Kidney (tissue), 14 donors: ENCODE data around the gene TECRL. TPM values are rescaled to one million over a fixed set of nuclear protein-coding genes. Genes with fewer than 3 reads are reported as not detected.

ENCODE experiments used
- DNase-seq, 5 donors: peaks; one replicate each; pipeline ENCODE4 v3.0.0-alpha.2; 2013 to 2020
- FAIRE-seq: peaks from 2 replicates; lab custom pipeline; 2012; peaks lifted over from hg19 to GRCh38; lab: Jason Lieb, UNC
- H3K27ac ChIP-seq, 2 donors: one replicate each; pipeline ENCODE4 v1.7.0; 2013; ENCODE audit warnings: low read depth in 2 of 2, low read length in 2 of 2, inconsistent platforms in 1 of 2
- H3K27me3 ChIP-seq: one replicate; pipeline ENCODE4 v1.7.1; 2013; ENCODE audit warnings: low read length, inconsistent platforms; ENCODE audit not compliant: control insufficient read depth, insufficient read depth
- H3K36me3 ChIP-seq, 3 donors: one replicate each; pipeline versions ENCODE4 v1.7.0 to v1.7.1; 2013; ENCODE audit warnings: low read length in 3 of 3, control low read depth in 1 of 3, inconsistent platforms in 1 of 3; ENCODE audit not compliant: insufficient read depth in 3 of 3, control insufficient read depth in 2 of 3
- H3K4me1 ChIP-seq, 3 donors: one replicate each; pipeline versions ENCODE4 v1.7.0 to v1.7.1; 2013; ENCODE audit warnings: low read length in 3 of 3, inconsistent platforms in 1 of 3, low read depth in 1 of 3; ENCODE audit not compliant: control insufficient read depth in 2 of 3, insufficient read depth in 2 of 3
- H3K4me3 ChIP-seq, 3 donors: one replicate each; pipeline versions ENCODE4 v1.7.0 to v1.8.1; 2013; ENCODE audit warnings: low read length in 3 of 3, control low read depth in 1 of 3, inconsistent platforms in 1 of 3
- H3K9ac ChIP-seq, 3 donors: one replicate each; pipeline versions ENCODE4 v1.7.0 to v1.7.1; 2013; ENCODE audit warnings: low read length in 3 of 3, control low read depth in 1 of 3, inconsistent platforms in 1 of 3
- H3K9me3 ChIP-seq, 3 donors: one replicate each; pipeline versions ENCODE4 v1.7.0 to v1.7.1; 2013; ENCODE audit warnings: low read length in 3 of 3, control low read depth in 1 of 3, inconsistent platforms in 1 of 3; ENCODE audit not compliant: control insufficient read depth in 2 of 3, insufficient read depth in 1 of 3
- intact Hi-C: fragments of 100-400 bp; cut with DNase I; formaldehyde crosslinking; loops from one replicate; pipeline ENCODE4 v1.11.1; 2022
- polyA plus RNA-seq: library from polyadenylated mRNA; stranded (reverse); fragments of 350-450 nt; fragmentation: Illumina TruSeq; extraction: RNeasy Lipid Tissue Mini Kit (QIAGEN cat#74804); gene quantifications from one replicate; pipeline ENCODE4 v1.2.3, GENCODE V29; 2014; ENCODE audit warnings: low read depth, low replicate concordance; ENCODE audit not compliant: insufficient read depth
- total RNA-seq: library from RNA; stranded (reverse); fragmentation: NEBNext Ultra II Directional; extraction: Animal tissue kit (Norgen Biotek cat#: 25700); gene quantifications from one replicate; pipeline ENCODE4 v1.2.1, GENCODE V29; 2021
- TF ChIP-seq, protein P1 (sequence below): IDR thresholded peaks from 3 replicates; pipeline ENCODE4 v1.5.1; 2012; ENCODE audit warnings: mild to moderate bottlenecking, moderate library complexity, borderline replicate concordance; ENCODE audit not compliant: insufficient read depth; ENCODE audit errors: extremely low read depth
- donor health status: control.
- donor health status: control.
- donor health status: control.
- donor health status: control.
- donor health status: control.
- donor health status: DM: yes; HTN: yes; CAD: no.
- donor health status: Normal renal cell carcinoma (clear cell type).

The TECRL gene
- total and polyA plus RNA-seq, 2 donors from 2014 or later: not detected

DNA sequence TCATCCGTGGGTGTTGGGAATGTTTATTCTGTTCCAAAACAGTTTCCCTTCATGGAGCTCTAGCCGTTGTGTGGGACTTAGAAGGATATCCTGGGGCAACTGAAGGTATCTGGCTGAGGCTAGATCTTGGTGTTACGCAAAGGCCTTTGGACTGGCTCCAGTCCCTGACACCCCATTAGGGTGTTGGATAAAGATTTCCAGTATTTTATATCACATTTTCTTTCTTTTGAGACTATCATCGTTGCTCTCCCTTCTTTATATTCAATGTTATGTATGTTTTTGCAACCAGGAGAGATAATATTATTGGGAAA, 103.0 kb downstream of the TECRL start:
- no peak for FAIRE-seq
- TF ChIP-seq, protein P1, sequence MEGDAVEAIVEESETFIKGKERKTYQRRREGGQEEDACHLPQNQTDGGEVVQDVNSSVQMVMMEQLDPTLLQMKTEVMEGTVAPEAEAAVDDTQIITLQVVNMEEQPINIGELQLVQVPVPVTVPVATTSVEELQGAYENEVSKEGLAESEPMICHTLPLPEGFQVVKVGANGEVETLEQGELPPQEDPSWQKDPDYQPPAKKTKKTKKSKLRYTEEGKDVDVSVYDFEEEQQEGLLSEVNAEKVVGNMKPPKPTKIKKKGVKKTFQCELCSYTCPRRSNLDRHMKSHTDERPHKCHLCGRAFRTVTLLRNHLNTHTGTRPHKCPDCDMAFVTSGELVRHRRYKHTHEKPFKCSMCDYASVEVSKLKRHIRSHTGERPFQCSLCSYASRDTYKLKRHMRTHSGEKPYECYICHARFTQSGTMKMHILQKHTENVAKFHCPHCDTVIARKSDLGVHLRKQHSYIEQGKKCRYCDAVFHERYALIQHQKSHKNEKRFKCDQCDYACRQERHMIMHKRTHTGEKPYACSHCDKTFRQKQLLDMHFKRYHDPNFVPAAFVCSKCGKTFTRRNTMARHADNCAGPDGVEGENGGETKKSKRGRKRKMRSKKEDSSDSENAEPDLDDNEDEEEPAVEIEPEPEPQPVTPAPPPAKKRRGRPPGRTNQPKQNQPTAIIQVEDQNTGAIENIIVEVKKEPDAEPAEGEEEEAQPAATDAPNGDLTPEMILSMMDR: no peak
- intact Hi-C loops: no loop called here
- no peak for DNase-seq
- no peak overlapping the region for H3K9ac ChIP-seq
- H3K4me3 ChIP-seq: no peak overlapping the region
- H3K4me1 ChIP-seq: no peaks in the 10 kb centered on the region
- no peaks in the 10 kb centered on the region for H3K36me3 ChIP-seq
- H3K9me3 ChIP-seq: peaks cover 0 to 18% (median 2%) of the 10 kb centered on the region in 3 donors
- H3K27me3 ChIP-seq: no peaks in the 10 kb centered on the region
- H3K27ac ChIP-seq: no peak overlapping the region

GRCh38 chr4:64305565-64306254, 103.5 kb downstream of the TECRL start:
- no peak for FAIRE-seq
- no peak for DNase-seq
- Histone ChIP-seq H3K36me3 (no peaks in the 10 kb centered on the region), H3K9ac (no peak overlapping the region), H3K27ac (no peak overlapping the region), H3K4me1 (no peaks in the 10 kb centered on the region), H3K27me3 (no peaks in the 10 kb centered on the region), H3K9me3 (peaks cover 0 to 18% (median 2%) of the 10 kb centered on the region in 3 donors), H3K4me3 (no peak overlapping the region)
- TF ChIP-seq, protein P1: no peak
- intact Hi-C loops: no loop called here

- no peak overlapping the region for H3K27ac ChIP-seq
- no peaks in the 10 kb centered on the region for H3K36me3 ChIP-seq
- no peak for FAIRE-seq
- intact Hi-C loops: no loop called here
- no peaks in the 10 kb centered on the region for H3K27me3 ChIP-seq
- DNase-seq: no peak
- TF ChIP-seq, protein P1: no peak
- peaks cover 0 to 2% (median 0%) of the 10 kb centered on the region in 3 donors for H3K9me3 ChIP-seq
- H3K9ac ChIP-seq: no peak overlapping the region
- no peaks in the 10 kb centered on the region for H3K4me1 ChIP-seq
- H3K4me3 ChIP-seq: no peak overlapping the region
Measured at GRCh38 chr4:64272432-64272831, 136.8 kb downstream of the TECRL start.

- peak overlapping the region in 2 of 3 donors; percentile 28 to 48 for H3K4me3 ChIP-seq
- H3K27me3 ChIP-seq: no peaks in the 10 kb centered on the region
- DNase-seq: no peak
- H3K9me3 ChIP-seq: peaks cover 0 to 2% (median 0%) of the 10 kb centered on the region in 3 donors
- no peak overlapping the region for H3K9ac ChIP-seq
- H3K27ac ChIP-seq: no peak overlapping the region
- intact Hi-C loops: no loop called here
- no peaks in the 10 kb centered on the region for H3K36me3 ChIP-seq
- TF ChIP-seq, protein P1: no peak
- no peak for FAIRE-seq
- H3K4me1 ChIP-seq: no peaks in the 10 kb centered on the region
Measured at GRCh38 chr4:64271601-64272081, 137.6 kb downstream of the TECRL start.
